ENCODE results near the gene DOCK8. TPM values are rescaled to one million over a fixed set of nuclear protein-coding genes. Genes with fewer than 3 reads are reported as not detected.

DOCK8 gene
- polyA plus RNA-seq, 2 of the 4 experiments (the other 2 are of a cell fraction) = 0.27 to 0.68 TPM

GRCh38 chr9:459491-460444 lies 245.1 kb downstream of the DOCK8 start:
- POLR2A ChIA-PET = no interaction called here
- CTCF ChIA-PET = interaction anchor here (0.7 kb wide), 2 partner anchors 13 to 15 kb away, joined by 3 read pairs; no protein-coding TSS in a partner anchor
- no peak for TF ChIP-seq RNF2 (IDR thresholded peaks at IDR 0.05; ENCODE audit: borderline replicate concordance, low read depth)
- no peak for TF ChIP-seq MYC (IDR thresholded peaks at IDR 0.05; ENCODE audit: borderline replicate concordance, low read length)
- TF ChIP-seq ZC3H11A (IDR thresholded peaks at IDR 0.05) = no peak
- no peak for TF ChIP-seq EP300 (IDR thresholded peaks at IDR 0.05)
- no peak for TF ChIP-seq HES2 (IDR thresholded peaks at IDR 0.05)
- no peak for TF ChIP-seq JUNB (IDR thresholded peaks at IDR 0.05)
- TF ChIP-seq KDM5A (IDR thresholded peaks at IDR 0.05) = no peak
- no peak for TF ChIP-seq ZFP36 (IDR thresholded peaks at IDR 0.05; ENCODE audit: borderline replicate concordance, partially characterized antibody)
- TF ChIP-seq RARB (CRISPR knock-in tag; IDR thresholded peaks at IDR 0.05) = no peak
- TF ChIP-seq SMC3 (IDR thresholded peaks at IDR 0.05) = no peak
- TF ChIP-seq USF2 (IDR thresholded peaks at IDR 0.05) = no peak
- no peak for TF ChIP-seq MAFK (IDR thresholded peaks at IDR 0.05; ENCODE audit: partially characterized antibody)
- TF ChIP-seq SREBF2 (IDR thresholded peaks at IDR 0.05) = no peak
- TF ChIP-seq PHF8 (IDR thresholded peaks at IDR 0.05; ENCODE audit: borderline replicate concordance, low read depth) = no peak
- TF ChIP-seq FOXS1 (CRISPR knock-in tag; IDR thresholded peaks at IDR 0.05) = no peak
- TF ChIP-seq POLR2AphosphoS2 (conservative IDR thresholded peaks at IDR 0.05; ENCODE audit: low read length) = no peak
- no peak for TF ChIP-seq NPAS2 (CRISPR knock-in tag; IDR thresholded peaks at IDR 0.05; ENCODE audit: borderline replicate concordance)
- TF ChIP-seq POLR2A (IDR thresholded peaks at IDR 0.05; ENCODE audit: low read length) = no peak
- TF ChIP-seq NR3C1 (IDR thresholded peaks at IDR 0.05) = no peak
- TF ChIP-seq FOSB (CRISPR knock-in tag; IDR thresholded peaks at IDR 0.05) = no peak
- ATAC-seq = peak in 1 of 2 experiments; percentile 43; a peak in 2 of 6 replicates
- H3K9me3 ChIP-seq = 0 out of 3 replicates have a peak, but pooled peaks cover 3% of the 10 kb centered on the region
- 58% methylated on average over 4 of the region's 4 CpGs for WGBS (ENCODE audit: missing lambda C conversion rate)
- no peak overlapping the region for H3K4me2 ChIP-seq
- no peak overlapping the region for H3K4me3 ChIP-seq
- no peak for DNase-seq (ENCODE audit: low read depth in 1 of 2, low spot score in 1 of 2)
- FAIRE-seq = no peak
- peaks cover 14% of the 10 kb centered on the region for H3K4me1 ChIP-seq
- no peak overlapping the region for H3K27ac ChIP-seq

GRCh38 chr9:462121-462520 lies 247.5 kb downstream of the DOCK8 start:
- H3K4me2 ChIP-seq = no peak overlapping the region
- peaks cover 14% of the 10 kb centered on the region for H3K4me1 ChIP-seq
- TF ChIP-seq HEYL (CRISPR knock-in tag; IDR thresholded peaks at IDR 0.05) (no peak), PBX3 (IDR thresholded peaks at IDR 0.05) (no peak), RARB (CRISPR knock-in tag; IDR thresholded peaks at IDR 0.05) (no peak)
- H3K27ac ChIP-seq = no peak overlapping the region
- no peak overlapping the region for H3K4me3 ChIP-seq
- POLR2A ChIA-PET = no interaction called here
- 79% methylated on average over 2 of the region's 2 CpGs for WGBS (ENCODE audit: missing lambda C conversion rate)
- H3K9me3 ChIP-seq = 0 out of 3 replicates have a peak, but pooled peaks cover 3% of the 10 kb centered on the region
- DNase-seq (ENCODE audit: low read depth in 1 of 2, low spot score in 1 of 2) (no peak), FAIRE-seq (no peak), ATAC-seq (no peak)
- CTCF ChIA-PET = interaction anchor here (0.9 kb wide), 1 partner anchor 261 kb away, joined by 3 read pairs; no protein-coding TSS in a partner anchor

GRCh38 chr9:462606-463005 lies 247.9 kb downstream of the DOCK8 start:
- FAIRE-seq (no peak), ATAC-seq (no peak), DNase-seq (ENCODE audit: low read depth in 1 of 2, low spot score in 1 of 2) (no peak)
- Histone ChIP-seq H3K4me3 (no peak overlapping the region), H3K27ac (no peak overlapping the region), H3K4me1 (peaks cover 14% of the 10 kb centered on the region), H3K4me2 (no peak overlapping the region), H3K9me3 (0 out of 3 replicates have a peak, but pooled peaks cover 3% of the 10 kb centered on the region)
- ChIA-PET POLR2A (no interaction called here), CTCF (no interaction called here)
- TF ChIP-seq KDM5A (IDR thresholded peaks at IDR 0.05) (no peak), HOXA7 (CRISPR knock-in tag; IDR thresholded peaks at IDR 0.05) (no peak), E2F6 (IDR thresholded peaks at IDR 0.05; ENCODE audit: borderline replicate concordance, low read depth) (no peak), RFX5 (IDR thresholded peaks at IDR 0.05) (no peak), RCOR1 (IDR thresholded peaks at IDR 0.05; ENCODE audit: low read depth, low read length) (no peak), BCL3 (IDR thresholded peaks at IDR 0.05) (no peak), TFCP2L1 (CRISPR knock-in tag; IDR thresholded peaks at IDR 0.05) (no peak), FOXS1 (CRISPR knock-in tag; IDR thresholded peaks at IDR 0.05) (no peak), CBX2 (IDR thresholded peaks at IDR 0.05; ENCODE audit: borderline replicate concordance, low read depth) (no peak), NFE2L2 (conservative IDR thresholded peaks at IDR 0.05; ENCODE audit: low read length) (no peak), ELK1 (IDR thresholded peaks at IDR 0.05; ENCODE audit: low read depth, low read length) (no peak)
- WGBS (ENCODE audit: missing lambda C conversion rate) = 86% methylated on average over 1 of the region's 1 CpG
